H9 (cell line): ENCODE results near the gene MXD4. TPM values are rescaled to one million over a fixed set of nuclear protein-coding genes. Genes with fewer than 3 reads are reported as not detected.

ENCODE experiments used
- DNase-seq: peaks from one replicate; pipeline ENCODE4 v3.0.0-alpha.2; 2017
- H2AFZ ChIP-seq: one replicate; pipeline ENCODE4 v1.6.1; 2013; ENCODE audit warnings: mild to moderate bottlenecking, low read length, control low read depth, moderate library complexity
- H2AK5ac ChIP-seq: 2 replicates; pipeline ENCODE4 v1.6.1; 2013; ENCODE audit warnings: low read length, control low read depth, mixed read lengths; ENCODE audit not compliant: insufficient read length
- H2BK120ac ChIP-seq: one replicate; pipeline ENCODE4 v1.6.1; 2013; ENCODE audit warnings: low read depth, mild to moderate bottlenecking, low read length, control low read depth, inconsistent platforms; ENCODE audit not compliant: poor library complexity, severe bottlenecking
- H2BK12ac ChIP-seq: 2 replicates; pipeline ENCODE4 v1.6.1; 2013; ENCODE audit warnings: low read length, control low read depth, mixed read lengths, low read depth; ENCODE audit not compliant: insufficient read length
- H2BK15ac ChIP-seq: 2 replicates; pipeline ENCODE4 v1.6.1; 2013; ENCODE audit warnings: low read depth, low read length, control low read depth
- H2BK20ac ChIP-seq: one replicate; pipeline ENCODE4 v1.6.1; 2013; ENCODE audit warnings: low read depth, mild to moderate bottlenecking, low read length, control low read depth, inconsistent platforms; ENCODE audit not compliant: poor library complexity, severe bottlenecking
- H2BK5ac ChIP-seq: 2 replicates; pipeline ENCODE4 v1.6.1; 2013; ENCODE audit warnings: low read length, control low read depth, mixed read lengths; ENCODE audit not compliant: insufficient read length
- H3K14ac ChIP-seq: 2 replicates; pipeline ENCODE4 v1.6.1; 2013; ENCODE audit warnings: low read length, control low read depth; ENCODE audit not compliant: insufficient read depth
- H3K18ac ChIP-seq: 2 replicates; pipeline ENCODE4 v1.6.1; 2013; ENCODE audit warnings: low read depth, mild to moderate bottlenecking, mixed read lengths, low read length, control low read depth; ENCODE audit not compliant: insufficient read length
- H3K23ac ChIP-seq: 2 replicates; pipeline ENCODE4 v1.6.1; 2013; ENCODE audit warnings: low read length, control low read depth, mixed read lengths, low read depth; ENCODE audit not compliant: insufficient read length
- H3K23me2 ChIP-seq: 2 replicates; pipeline ENCODE4 v1.6.1; 2013; ENCODE audit warnings: low read depth, mild to moderate bottlenecking, mixed read lengths, low read length, control low read depth; ENCODE audit not compliant: insufficient read length, poor library complexity, severe bottlenecking
- H3K27ac ChIP-seq: 2 replicates; pipeline ENCODE4 v1.5.1; 2013; ENCODE audit warnings: low read length, control low read depth, mixed read lengths, low read depth; ENCODE audit not compliant: insufficient read length
- H3K27me3 ChIP-seq: 2 replicates; pipeline ENCODE4 v1.6.1; 2013; ENCODE audit warnings: low read length, control low read depth, inconsistent platforms; ENCODE audit not compliant: insufficient read depth
- H3K4ac ChIP-seq: 2 replicates; pipeline ENCODE4 v1.6.1; 2013; ENCODE audit warnings: low read depth, mild to moderate bottlenecking, control low read depth, inconsistent platforms, low read length, moderate library complexity
- H3K4me1 ChIP-seq: 2 replicates; pipeline ENCODE4 v1.6.1; 2013; ENCODE audit warnings: low read length, control low read depth, inconsistent platforms; ENCODE audit not compliant: insufficient read depth
- H3K4me2 ChIP-seq: 2 replicates; pipeline ENCODE4 v1.6.1; 2013; ENCODE audit warnings: low read length, control low read depth, mixed read lengths; ENCODE audit not compliant: insufficient read length, insufficient read depth
- H3K56ac ChIP-seq: 2 replicates; pipeline ENCODE4 v1.6.1; 2013; ENCODE audit warnings: low read depth, mild to moderate bottlenecking, mixed read lengths, low read length, control low read depth; ENCODE audit not compliant: insufficient read length
- H3K79me1 ChIP-seq: 2 replicates; pipeline ENCODE4 v1.6.1; 2013; ENCODE audit warnings: low read depth, mild to moderate bottlenecking, moderate library complexity, low read length, control low read depth, inconsistent platforms; ENCODE audit not compliant: insufficient read depth, poor library complexity, severe bottlenecking
- H3K79me2 ChIP-seq: 2 replicates; pipeline ENCODE4 v1.6.1; 2013; ENCODE audit warnings: low read length, control low read depth, inconsistent platforms; ENCODE audit not compliant: insufficient read depth
- H3K9ac ChIP-seq: 2 replicates; pipeline ENCODE4 v1.6.1; 2013; ENCODE audit warnings: low read length, control low read depth, mixed read lengths; ENCODE audit not compliant: insufficient read length; ENCODE audit errors: extremely low read depth
- H3K9me3 ChIP-seq: one replicate; pipeline ENCODE4 v1.6.1; 2013; ENCODE audit warnings: low read depth, low read length, inconsistent platforms; ENCODE audit not compliant: control insufficient read depth
- H3T11ph ChIP-seq: one replicate; pipeline ENCODE4 v1.6.1; 2013; ENCODE audit warnings: mild to moderate bottlenecking, low read length, control low read depth, inconsistent platforms
- H4K20me1 ChIP-seq: one replicate; pipeline ENCODE4 v1.6.1; 2013; ENCODE audit not compliant: control insufficient read depth, insufficient read length, insufficient read depth
- H4K5ac ChIP-seq: 2 replicates; pipeline ENCODE4 v1.6.1; 2013; ENCODE audit warnings: low read depth, mild to moderate bottlenecking, mixed read lengths, low read length, control low read depth; ENCODE audit not compliant: insufficient read length
- H4K8ac ChIP-seq: replicated peaks from 2 replicates; pipeline ENCODE4 v1.6.1; 2013; ENCODE audit warnings: low read length, control low read depth, mixed read lengths, low read depth; ENCODE audit not compliant: insufficient read length
- H4K91ac ChIP-seq: 2 replicates; pipeline ENCODE4 v1.6.1; 2013; ENCODE audit warnings: low read depth, mild to moderate bottlenecking, moderate library complexity, mixed read lengths, low read length, control low read depth; ENCODE audit not compliant: insufficient read length
- H3K27ac Mint-ChIP-seq, 3 experiments: 2 replicates in 2 of 3; 3 replicates in 1 of 3; pipeline ENCODE4 v1.8.0; 2020 to 2021; ENCODE audit warnings: mixed read lengths in 3 of 3, mild to moderate bottlenecking in 1 of 3, moderate library complexity in 1 of 3
- H3K27me3 Mint-ChIP-seq: 2 replicates; pipeline ENCODE4 v1.8.0; 2021; ENCODE audit warnings: low read depth, mild to moderate bottlenecking, moderate library complexity, mixed read lengths
- H3K36me3 Mint-ChIP-seq, 3 experiments: 2 replicates in 2 of 3; 3 replicates in 1 of 3; pipeline ENCODE4 v1.8.0; 2020 to 2021; ENCODE audit warnings: low read depth in 3 of 3, mixed read lengths in 3 of 3; ENCODE audit not compliant: insufficient read depth in 1 of 3
- H3K4me1 Mint-ChIP-seq, 2 experiments: 2 replicates each; pipeline ENCODE4 v1.8.0; 2020; ENCODE audit warnings: mixed read lengths in 2 of 2
- H3K4me3 Mint-ChIP-seq, 2 experiments: 2 replicates in 1 of 2; 3 replicates in 1 of 2; pipeline ENCODE4 v1.8.0; 2020 to 2021; ENCODE audit warnings: mild to moderate bottlenecking in 2 of 2, mixed read lengths in 2 of 2, moderate library complexity in 1 of 2
- H3K9me3 Mint-ChIP-seq, 2 experiments: 2 replicates in 1 of 2; 3 replicates in 1 of 2; pipeline ENCODE4 v1.8.0; 2020; ENCODE audit warnings: mild to moderate bottlenecking in 2 of 2, mixed read lengths in 2 of 2, moderate library complexity in 1 of 2
- CTCF ChIP-seq: fragments of 200-600 bp; sonication (generic); conservative IDR thresholded peaks from 3 replicates; pipeline ENCODE4 v1.8.0; 2021; ENCODE audit warnings: antibody characterized with exemption, mild to moderate bottlenecking
- WGBS: extraction: QIAGEN DNeasy Blood & Tissue Kit; methylation state at CpG from one replicate; pipeline ENCODE4 v1.1.7; 2013; ENCODE audit warnings: missing lambda C conversion rate, low lambda C conversion rate, mixed read lengths; ENCODE audit not compliant: insufficient read length; ENCODE audit errors: extremely low coverage; 5-methylcytosine and 5-hydroxymethylcytosine counted together
- total RNA-seq: library from RNA; stranded (reverse); gene quantifications from 2 replicates; pipeline ENCODE4 v1.2.1, GENCODE V29; 2021

Gene MXD4
- total RNA-seq, 1 experiment from 2014 or later = 24.1 TPM

DNA sequence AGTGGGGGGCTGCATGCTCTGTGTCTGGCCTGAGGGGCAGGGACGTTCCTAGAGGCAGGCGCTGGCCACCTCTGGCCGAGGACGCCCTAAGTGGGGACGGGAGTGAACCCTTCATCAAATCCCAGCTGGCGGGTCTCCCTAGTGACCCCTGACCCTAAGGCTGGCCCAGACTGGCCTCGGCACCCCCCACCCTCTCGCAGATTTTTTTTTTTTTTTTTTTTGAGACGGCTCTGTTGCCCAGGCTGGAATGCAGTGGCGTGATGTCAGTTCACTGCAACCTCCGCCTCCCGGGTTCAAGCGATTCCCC lies 988 bp upstream of the MXD4 start:
- Histone ChIP-seq H3T11ph (no peak overlapping the region), H2AK5ac (no peak overlapping the region), H3K9ac (peak overlapping the region; percentile 17), H3K23me2 (peaks cover 9% of the 10 kb centered on the region), H2BK20ac (no peak overlapping the region), H3K23ac (no peak overlapping the region), H3K27me3 (no peaks in the 10 kb centered on the region), H4K8ac (no peak overlapping the region), H3K27ac (no peak overlapping the region), H2BK120ac (no peak overlapping the region), H3K18ac (peak overlapping the region; percentile 71), H2AFZ (no peak overlapping the region), H4K20me1 (peaks cover 2% of the 10 kb centered on the region), H3K4me1 (peaks cover 2% of the 10 kb centered on the region; the same call in 1 of the 2 replicates), H2BK15ac (no peak overlapping the region; the same call in 1 of the 2 replicates), H3K14ac (peak overlapping the region; percentile 28; the same call in 1 of the 2 replicates), H2BK12ac (no peak overlapping the region), H4K91ac (no peak overlapping the region), H3K4ac (no peak overlapping the region), H4K5ac (no peak overlapping the region), H3K56ac (no peak overlapping the region), H2BK5ac (no peak overlapping the region), H3K4me2 (peak overlapping the region; percentile 70), H3K9me3 (no peaks in the 10 kb centered on the region), H3K79me2 (no peaks in the 10 kb centered on the region), H3K79me1 (no peaks in the 10 kb centered on the region)
- H3K27me3 Mint-ChIP-seq = no peaks in the 10 kb centered on the region
- H3K9me3 Mint-ChIP-seq = no peaks in the 10 kb centered on the region
- no CpG with 5 or more reads among the region's 13 CpGs for WGBS
- H3K4me3 Mint-ChIP-seq = peak overlapping the region; percentile 56 to 77
- no peak for DNase-seq
- H3K4me1 Mint-ChIP-seq = peaks cover 11 to 13% of the 10 kb centered on the region in 2 experiments
- no peaks in the 10 kb centered on the region for H3K36me3 Mint-ChIP-seq
- H3K27ac Mint-ChIP-seq = no peak overlapping the region
- TF ChIP-seq CTCF = no peak
